ENCODE data around the gene MAPK4. TPM values are rescaled to one million over a fixed set of nuclear protein-coding genes. Genes with fewer than 3 reads are reported as not detected.

Gene MAPK4
- total RNA-seq, 1 donor = not detected

- no peak overlapping the region for H2AFZ ChIP-seq (ENCODE audit: low read length)
- TF ChIP-seq CTCF (IDR thresholded peaks at IDR 0.05; ENCODE audit: extremely low read depth, low read depth, low read length) = no peak
- H4K20me1 ChIP-seq (ENCODE audit: insufficient read depth, low read length) = no peaks in the 10 kb centered on the region
- no peak for DNase-seq (ENCODE audit: insufficient read length, low spot score, missing footprints)
- no peaks in the 10 kb centered on the region for H3K79me2 ChIP-seq (ENCODE audit: insufficient read depth, low read length)
- H3K4me3 ChIP-seq (ENCODE audit: insufficient read depth, low read length) = no peak overlapping the region
- H3K4me1 ChIP-seq (ENCODE audit: insufficient read depth, low read length) = no peaks in the 10 kb centered on the region
- no peak overlapping the region for H3K4me2 ChIP-seq (ENCODE audit: insufficient read depth, low read length)
- H3K27ac ChIP-seq (ENCODE audit: low read depth, low read length) = no peak overlapping the region
- no peaks in the 10 kb centered on the region for H3K36me3 ChIP-seq (ENCODE audit: insufficient read depth, low read length)
- no peaks in the 10 kb centered on the region for H3K27me3 ChIP-seq (ENCODE audit: insufficient read depth, low read length)
- H3K9me3 ChIP-seq (ENCODE audit: low read depth, low read length) = no peaks in the 10 kb centered on the region
Observed at GRCh38 chr18:50651334-50651733, 91.4 kb downstream of the MAPK4 start.

GRCh38 chr18:50653402-50654093 is 93.7 kb downstream of the MAPK4 start:
- no peaks in the 10 kb centered on the region for H3K9me3 ChIP-seq (ENCODE audit: low read depth, low read length)
- H3K27me3 ChIP-seq (ENCODE audit: insufficient read depth, low read length) = no peaks in the 10 kb centered on the region
- no peaks in the 10 kb centered on the region for H3K79me2 ChIP-seq (ENCODE audit: insufficient read depth, low read length)
- TF ChIP-seq CTCF (IDR thresholded peaks at IDR 0.05; ENCODE audit: extremely low read depth, low read depth, low read length) = no peak
- H2AFZ ChIP-seq (ENCODE audit: low read length) = no peak overlapping the region
- H3K4me1 ChIP-seq (ENCODE audit: insufficient read depth, low read length) = no peaks in the 10 kb centered on the region
- H3K4me3 ChIP-seq (ENCODE audit: insufficient read depth, low read length) = no peak overlapping the region
- H4K20me1 ChIP-seq (ENCODE audit: insufficient read depth, low read length) = no peaks in the 10 kb centered on the region
- no peak overlapping the region for H3K27ac ChIP-seq (ENCODE audit: low read depth, low read length)
- DNase-seq (ENCODE audit: insufficient read length, low spot score, missing footprints) = no peak
- no peaks in the 10 kb centered on the region for H3K36me3 ChIP-seq (ENCODE audit: insufficient read depth, low read length)
- H3K4me2 ChIP-seq (ENCODE audit: insufficient read depth, low read length) = no peak overlapping the region

- H3K4me1 ChIP-seq (ENCODE audit: insufficient read depth, low read length) = no peaks in the 10 kb centered on the region
- H3K27ac ChIP-seq (ENCODE audit: low read depth, low read length) = no peak overlapping the region
Observed at GRCh38 chr18:50654211-50654610, 94.3 kb downstream of the MAPK4 start.

More at GRCh38 chr18:50654211-50654610, 94.3 kb downstream of the MAPK4 start:
- TF ChIP-seq CTCF (IDR thresholded peaks at IDR 0.05; ENCODE audit: extremely low read depth, low read depth, low read length) = no peak
- Histone ChIP-seq H3K27me3 (ENCODE audit: insufficient read depth, low read length) (no peaks in the 10 kb centered on the region), H3K4me3 (ENCODE audit: insufficient read depth, low read length) (no peak overlapping the region), H4K20me1 (ENCODE audit: insufficient read depth, low read length) (no peaks in the 10 kb centered on the region), H3K36me3 (ENCODE audit: insufficient read depth, low read length) (no peaks in the 10 kb centered on the region), H3K79me2 (ENCODE audit: insufficient read depth, low read length) (no peaks in the 10 kb centered on the region), H2AFZ (ENCODE audit: low read length) (no peak overlapping the region), H3K9me3 (ENCODE audit: low read depth, low read length) (no peaks in the 10 kb centered on the region), H3K4me2 (ENCODE audit: insufficient read depth, low read length) (no peak overlapping the region)
- no peak for DNase-seq (ENCODE audit: insufficient read length, low spot score, missing footprints)

All from osteoblast (primary cell).